H1 (cell line): ENCODE measurements around the gene TMEM266. TPM values are rescaled to one million over a fixed set of nuclear protein-coding genes. Genes with fewer than 3 reads are reported as not detected.

Source experiments
- CTCF ChIA-PET: fragments of 300-600 bp; sonication (Branson Sonifier 250); formaldehyde crosslinking; loops from one replicate; lab custom pipeline; 2021; ENCODE audit not compliant: partially characterized antibody; lab: Charles Lee
- POLR2A ChIA-PET: fragments of 300-600 bp; sonication (Branson Sonifier 250); formaldehyde crosslinking; loops from one replicate; lab custom pipeline; 2021; ENCODE audit warnings: inconsistent platforms; ENCODE audit not compliant: partially characterized antibody; lab: Charles Lee
- DNase-seq, 2 experiments: peaks; one replicate each; pipeline versions ENCODE4 v3.0.0 to v3.0.0-alpha.2; 2010 to 2022; ENCODE audit warnings: low spot score in 2 of 2, low read depth in 1 of 2, mixed read lengths in 1 of 2
- FAIRE-seq: peaks from 2 replicates; lab custom pipeline; 2011; peaks lifted over from hg19 to GRCh38; lab: Jason Lieb, UNC
- H2AFZ ChIP-seq: 2 replicates; pipeline ENCODE4 v1.8.1; 2012; ENCODE audit warnings: low read length, inconsistent platforms
- H2AK5ac ChIP-seq: 2 replicates; pipeline ENCODE4 v1.6.1; 2013; ENCODE audit warnings: low read depth, low read length
- H2BK120ac ChIP-seq: replicated peaks from 2 replicates; pipeline ENCODE3; 2013; ENCODE audit warnings: low read depth, low read length, inconsistent platforms
- H2BK12ac ChIP-seq: 2 replicates; pipeline ENCODE4 v1.6.1; 2013; ENCODE audit warnings: low read depth, low read length
- H2BK15ac ChIP-seq: 2 replicates; pipeline ENCODE4 v1.6.1; 2013; ENCODE audit warnings: low read length
- H2BK20ac ChIP-seq: 2 replicates; pipeline ENCODE4 v1.6.1; 2013; ENCODE audit warnings: low read length
- H2BK5ac ChIP-seq: 2 replicates; pipeline ENCODE4 v1.6.1; 2013; ENCODE audit warnings: low read depth, low read length
- H3K14ac ChIP-seq: 2 replicates; pipeline ENCODE4 v1.6.1; 2013; ENCODE audit warnings: inconsistent platforms; ENCODE audit not compliant: insufficient read length
- H3K18ac ChIP-seq: 2 replicates; pipeline ENCODE4 v1.6.1; 2013; ENCODE audit warnings: low read length; ENCODE audit errors: extremely low read depth
- H3K23ac ChIP-seq: 2 replicates; pipeline ENCODE4 v1.6.1; 2013; ENCODE audit warnings: inconsistent platforms; ENCODE audit not compliant: insufficient read length
- H3K23me2 ChIP-seq: 2 replicates; pipeline ENCODE4 v1.6.1; 2013; ENCODE audit warnings: low read depth, low read length
- H3K27ac ChIP-seq: 2 replicates; pipeline ENCODE4 v1.6.1; 2011; ENCODE audit warnings: low read depth, low read length, inconsistent platforms
- H3K27me3 ChIP-seq, 4 experiments: replicated peaks in 1 of 4; 1 replicate in 1 of 4; 2 replicates in 3 of 4; pipeline versions ENCODE4 v1.6.1 to v1.8.1; 2011 to 2013; ENCODE audit warnings: low read length in 3 of 4, mild to moderate bottlenecking in 3 of 4, inconsistent platforms in 2 of 4, mixed read lengths in 2 of 4, moderate library complexity in 1 of 4; ENCODE audit not compliant: control insufficient read depth in 3 of 4, insufficient read depth in 3 of 4; ENCODE audit errors: extremely low read depth in 1 of 4
- H3K36me3 ChIP-seq, 4 experiments: 2 replicates each; pipeline versions ENCODE4 v1.6.1 to v1.8.1; 2011 to 2013; ENCODE audit warnings: mild to moderate bottlenecking in 4 of 4, low read length in 3 of 4, moderate library complexity in 2 of 4, control low read depth in 1 of 4, inconsistent platforms in 1 of 4; ENCODE audit not compliant: insufficient read depth in 4 of 4, control insufficient read depth in 2 of 4
- H3K4ac ChIP-seq: replicated peaks from 2 replicates; pipeline ENCODE3; 2013; ENCODE audit warnings: low read length, low read depth, mixed read lengths, inconsistent platforms; ENCODE audit not compliant: insufficient read length
- H3K4me1 ChIP-seq, 4 experiments: replicated peaks in 1 of 4; 1 replicate in 1 of 4; 2 replicates in 3 of 4; pipeline versions ENCODE4 v1.6.1 to v1.8.1; 2011 to 2013; ENCODE audit warnings: low read length in 3 of 4, inconsistent platforms in 2 of 4, mixed read lengths in 1 of 4; ENCODE audit not compliant: insufficient read depth in 4 of 4, control insufficient read depth in 3 of 4
- H3K4me2 ChIP-seq, 2 experiments: 2 replicates each; pipeline versions ENCODE4 v1.6.1 to v1.8.1; 2011 to 2013; ENCODE audit warnings: low read depth in 2 of 2, low read length in 2 of 2, control low read depth in 1 of 2, inconsistent platforms in 1 of 2, mild to moderate bottlenecking in 1 of 2; ENCODE audit not compliant: insufficient read depth in 1 of 2
- H3K4me3 ChIP-seq, 4 experiments: fragments of 200-600, 300-600 bp in 1 of 4; sonication (generic), shearing (Covaris generic), sonication (Bioruptor Twin) in 1 of 4; 2 replicates each; pipeline versions ENCODE4 v1.5.1 to v1.8.1; 2011 to 2016; ENCODE audit warnings: low read length in 4 of 4, low read depth in 3 of 4, control low read depth in 2 of 4, inconsistent platforms in 2 of 4, mild to moderate bottlenecking in 2 of 4, mixed read lengths in 1 of 4, moderate library complexity in 1 of 4; ENCODE audit not compliant: insufficient read depth in 2 of 4; ENCODE audit errors: extremely low read depth in 1 of 4
- H3K56ac ChIP-seq: replicated peaks from 2 replicates; pipeline ENCODE3; 2013; ENCODE audit warnings: low read depth, mild to moderate bottlenecking, mixed read lengths, low read length, inconsistent platforms; ENCODE audit not compliant: insufficient read length
- H3K79me1 ChIP-seq: 2 replicates; pipeline ENCODE4 v1.6.1; 2013; ENCODE audit warnings: low read depth, low read length, control low read depth
- H3K79me2 ChIP-seq, 2 experiments: 2 replicates each; pipeline versions ENCODE4 v1.6.1 to v1.8.1; 2012 to 2013; ENCODE audit warnings: low read length in 2 of 2, mild to moderate bottlenecking in 2 of 2, inconsistent platforms in 1 of 2; ENCODE audit not compliant: insufficient read depth in 2 of 2, control insufficient read depth in 1 of 2
- H3K9ac ChIP-seq, 4 experiments: replicated peaks in 1 of 4; 1 replicate in 1 of 4; 2 replicates in 3 of 4; pipeline versions ENCODE4 v1.6.1 to v1.8.1; 2011 to 2013; ENCODE audit warnings: low read depth in 3 of 4, low read length in 3 of 4, control low read depth in 2 of 4, mild to moderate bottlenecking in 2 of 4, moderate library complexity in 2 of 4, inconsistent platforms in 1 of 4; ENCODE audit errors: extremely low read depth in 1 of 4
- H3K9me3 ChIP-seq, 2 experiments: 2 replicates each; pipeline versions ENCODE4 v1.6.1 to v1.8.1; 2012 to 2013; ENCODE audit warnings: mild to moderate bottlenecking in 2 of 2, moderate library complexity in 2 of 2, control low read depth in 1 of 2, inconsistent platforms in 1 of 2, low read depth in 1 of 2, low read length in 1 of 2, mixed read lengths in 1 of 2; ENCODE audit not compliant: insufficient read depth in 2 of 2
- H4K20me1 ChIP-seq, 2 experiments: replicated peaks in 1 of 2; 2 replicates each; pipeline versions ENCODE3 to v1.8.1; 2011 to 2013; ENCODE audit warnings: inconsistent platforms in 2 of 2, low read length in 2 of 2, mild to moderate bottlenecking in 1 of 2; ENCODE audit not compliant: insufficient read depth in 2 of 2, control insufficient read depth in 1 of 2
- H4K5ac ChIP-seq: 2 replicates; pipeline ENCODE4 v1.6.1; 2013; ENCODE audit warnings: low read length, low read depth, mixed read lengths, inconsistent platforms; ENCODE audit not compliant: insufficient read length
- H4K8ac ChIP-seq: 2 replicates; pipeline ENCODE4 v1.8.0; 2013; ENCODE audit warnings: mild to moderate bottlenecking, moderate library complexity, low read length, inconsistent platforms; ENCODE audit not compliant: insufficient read depth; ENCODE audit errors: extremely low read depth
- H4K91ac ChIP-seq: replicated peaks from 2 replicates; pipeline ENCODE3; 2013; ENCODE audit warnings: low read length, mixed read lengths, inconsistent platforms; ENCODE audit not compliant: insufficient read length
- BRCA1 ChIP-seq: IDR thresholded peaks from 2 replicates; pipeline ENCODE4 v1.6.1; 2012; ENCODE audit warnings: low read depth, low read length, improper control_type of control experiment
- NANOG ChIP-seq: IDR thresholded peaks from 2 replicates; pipeline ENCODE4 v1.6.1; 2011; ENCODE audit warnings: low read length, low read depth, mild to moderate bottlenecking, inconsistent platforms; ENCODE audit not compliant: insufficient read depth, poor library complexity, severe bottlenecking
- NRF1 ChIP-seq: IDR thresholded peaks from 2 replicates; pipeline ENCODE4 v1.6.1; 2011; ENCODE audit warnings: mild to moderate bottlenecking, low read depth, low read length, improper control_type of control experiment
- PHF8 ChIP-seq: fragments of 200-600 bp; sonication (generic); conservative IDR thresholded peaks from 2 replicates; pipeline ENCODE4 v1.7.1; 2012; ENCODE audit warnings: low read depth, mild to moderate bottlenecking, inconsistent platforms, low read length, moderate library complexity
- POU5F1 ChIP-seq: IDR thresholded peaks from 2 replicates; pipeline ENCODE4 v1.6.1; 2011; ENCODE audit warnings: low read depth, mild to moderate bottlenecking, low read length, moderate library complexity
- SP2 ChIP-seq: IDR thresholded peaks from 2 replicates; pipeline ENCODE4 v1.6.1; 2012; ENCODE audit warnings: mild to moderate bottlenecking, low read length, inconsistent platforms
- SRF ChIP-seq: IDR thresholded peaks from 2 replicates; pipeline ENCODE4 v1.6.1; 2011; ENCODE audit warnings: mild to moderate bottlenecking, low read depth, low read length, moderate library complexity
- ZNF274 ChIP-seq: IDR thresholded peaks from 2 replicates; pipeline ENCODE4 v1.7.0; 2012; ENCODE audit warnings: low read length, borderline replicate concordance; ENCODE audit errors: extremely low read depth
- WGBS, 2 experiments: shearing (Covaris generic) in 1 of 2; methylation state at CpG; one replicate each; pipeline versions ENCODE4 v1.1.6 to v1.1.7; 2013 to 2015; ENCODE audit warnings: low lambda C conversion rate in 2 of 2, mixed read lengths in 2 of 2, inconsistent platforms in 1 of 2, low coverage in 1 of 2, missing lambda C conversion rate in 1 of 2; ENCODE audit not compliant: insufficient replicate concordance in 2 of 2, insufficient coverage in 1 of 2, insufficient read length in 1 of 2; ENCODE audit errors: extremely low coverage in 1 of 2, missing lambda C conversion rate in 1 of 2; 5-methylcytosine and 5-hydroxymethylcytosine counted together
- polyA plus RNA-seq, 7 experiments: library from polyadenylated mRNA; depleted of rRNA in 3 of 7; stranded (reverse) in 5 of 7; unstranded in 2 of 7; fragments of >200 nt in 5 of 7; fragments of 200-250 nt in 2 of 7; gene quantifications; 1 replicate in 5 of 7; 2 replicates in 1 of 7; 4 replicates in 1 of 7; pipeline versions ENCODE4 v1.2.1 to v1.2.3, GENCODE V29; 2011 to 2013; ENCODE audit warnings: missing spikeins in 2 of 7, mixed read lengths in 2 of 7
- total RNA-seq: library from RNA; stranded (reverse); fragmentation: NEBNext Ultra II Directional; extraction: Animal tissue kit (Norgen Biotek cat#: 25700); gene quantifications from 2 replicates; pipeline ENCODE4 v1.2.1, GENCODE V29; 2021

The TMEM266 gene
- total and polyA plus RNA-seq, 2 of the 8 experiments (the other 6 are each of a cell fraction or from before 2014, with no cell fraction given) = 2.6 TPM

GRCh38 chr15:76187163-76187562 is 127.4 kb downstream of the TMEM266 start:
- H4K91ac ChIP-seq = no peak overlapping the region
- CTCF ChIA-PET = interaction anchor here (0.6 to 4.9 kb wide), 16 partner anchors 11 to 147 kb away, joined by 3 to 48 read pairs (median 4); no protein-coding TSS in a partner anchor
- H2BK5ac ChIP-seq = no peak overlapping the region
- no peak overlapping the region for H3K4me2 ChIP-seq
- H3K56ac ChIP-seq = no peak overlapping the region
- no peak overlapping the region for H3K14ac ChIP-seq
- no peaks in the 10 kb centered on the region for H3K36me3 ChIP-seq
- H3K4ac ChIP-seq = no peak overlapping the region
- no peaks in the 10 kb centered on the region for H3K79me1 ChIP-seq
- FAIRE-seq (no peak), DNase-seq (no peak)
- no peak overlapping the region for H3K27ac ChIP-seq
- no peaks in the 10 kb centered on the region for H3K9me3 ChIP-seq
- H3K4me1 ChIP-seq = peaks cover 0 to 2% (median 0%) of the 10 kb centered on the region in 4 experiments; a peak in 2 of 7 replicates
- POLR2A ChIA-PET = interaction anchor here (1.3 kb wide), 1 partner anchor 147 kb away, joined by 4 read pairs; no protein-coding TSS in a partner anchor
- no peak overlapping the region for H2BK12ac ChIP-seq
- H3K27me3 ChIP-seq = peaks cover 0 to 9% (median 7%) of the 10 kb centered on the region in 4 experiments; a peak in 4 of 7 replicates
- H3K23me2 ChIP-seq = no peaks in the 10 kb centered on the region; the same call in 1 of the 2 replicates
- no peak overlapping the region for H2BK15ac ChIP-seq
- H2AK5ac ChIP-seq = 0 out of 2 replicates have a peak overlapping the region, but pooled peaks have one; percentile 9
- no peaks in the 10 kb centered on the region for H4K20me1 ChIP-seq
- no peak overlapping the region for H4K8ac ChIP-seq
- H2AFZ ChIP-seq = no peak overlapping the region
- no peak overlapping the region for H3K18ac ChIP-seq
- 72% methylated on average over 4 of the region's 4 CpGs; no CpG with 5 or more reads in 1 of the 2 experiments for WGBS, 2 experiments
- TF ChIP-seq BRCA1 = no peak
- TF ChIP-seq POU5F1 = no peak
- no peak for TF ChIP-seq ZNF274
- no peak for TF ChIP-seq PHF8
- no peak for TF ChIP-seq SRF
- TF ChIP-seq NANOG = no peak
- no peak for TF ChIP-seq SP2
- TF ChIP-seq NRF1 = no peak
- TF ChIP-seq, all 59 proteins: peak for 0
- Histone ChIP-seq H2BK20ac (no peak overlapping the region), H2BK120ac (no peak overlapping the region), H3K9ac (no peak overlapping the region), H3K4me3 (no peak overlapping the region), H3K23ac (no peak overlapping the region), H4K5ac (no peak overlapping the region), H3K79me2 (no peaks in the 10 kb centered on the region)
